Measurements from ENCODE around the gene MGLL.
"Not testable (repeated sequence)": the region's sequence is repeated elsewhere in the genome, so short reads cannot be mapped to it uniquely, and the experiment has no call there.

The MGLL gene

GRCh38 chr3:127671523-127672428, 150.5 kb downstream of the MGLL start:
- DNase-seq, result peak in 2 of 4 experiments; percentile 40 to 52

DNA sequence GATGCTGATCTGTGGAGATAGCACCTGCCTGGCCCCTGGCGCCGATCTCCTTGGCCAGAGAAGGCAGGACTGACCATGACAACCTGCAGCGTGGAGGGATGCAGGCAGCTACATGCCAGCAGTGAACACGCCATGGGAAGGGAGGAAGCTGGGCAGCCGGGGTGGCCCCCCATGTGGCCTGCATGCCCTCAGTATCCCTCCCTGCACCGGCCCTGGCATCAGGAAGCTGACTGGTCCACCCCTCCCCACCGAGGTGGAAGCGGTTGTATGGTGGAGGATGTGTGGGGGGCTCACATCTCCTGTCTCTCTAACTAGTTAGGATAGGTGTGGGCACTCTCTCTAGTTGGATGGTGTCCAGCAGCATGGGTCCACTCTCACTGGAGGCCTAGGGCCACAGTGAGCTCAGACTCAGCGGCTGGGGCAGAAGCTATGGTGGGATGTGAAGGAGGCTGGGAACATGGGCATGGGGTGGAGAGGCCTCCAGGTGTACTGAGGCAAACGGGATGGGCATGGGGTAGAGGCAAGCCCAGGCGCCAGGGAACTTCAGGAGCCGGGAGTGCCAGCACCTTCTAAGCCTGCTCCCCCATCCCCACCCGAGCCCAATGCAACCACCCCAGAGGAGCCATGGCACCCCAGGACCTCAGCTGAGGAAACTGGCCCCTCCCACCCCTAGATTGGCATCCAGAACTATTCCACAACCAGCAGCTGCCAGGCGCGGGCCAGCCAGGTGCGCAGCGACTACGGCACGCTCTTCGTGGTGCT, 151.4 kb downstream of the MGLL start:
- no peak for DNase-seq

DNA sequence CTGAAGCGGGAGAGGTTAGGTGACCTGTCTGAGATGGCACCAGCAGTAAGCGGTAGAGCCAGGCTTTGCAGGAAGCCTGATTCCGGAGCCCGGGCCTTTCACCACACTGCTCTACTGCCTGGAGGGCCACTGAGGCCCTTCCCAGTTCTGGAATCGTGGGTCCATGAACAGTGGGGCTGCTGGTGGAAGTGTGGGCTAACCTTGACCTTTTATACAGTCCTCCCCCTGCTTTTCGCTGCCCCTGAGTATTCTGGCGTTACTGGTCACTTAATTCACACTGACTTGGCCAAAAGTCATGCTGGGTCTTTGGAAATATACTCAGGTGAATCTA, 152.1 kb downstream of the MGLL start:
- no peak for DNase-seq

GRCh38 chr3:127669541-127670228, 152.6 kb downstream of the MGLL start:
- DNase-seq, result no peak

- DNase-seq, result no peak
Measured at GRCh38 chr3:127668906-127669305, 153.4 kb downstream of the MGLL start.

GRCh38 chr3:127667119-127667681, 155.1 kb downstream of the MGLL start:
- no peak for DNase-seq

DNA sequence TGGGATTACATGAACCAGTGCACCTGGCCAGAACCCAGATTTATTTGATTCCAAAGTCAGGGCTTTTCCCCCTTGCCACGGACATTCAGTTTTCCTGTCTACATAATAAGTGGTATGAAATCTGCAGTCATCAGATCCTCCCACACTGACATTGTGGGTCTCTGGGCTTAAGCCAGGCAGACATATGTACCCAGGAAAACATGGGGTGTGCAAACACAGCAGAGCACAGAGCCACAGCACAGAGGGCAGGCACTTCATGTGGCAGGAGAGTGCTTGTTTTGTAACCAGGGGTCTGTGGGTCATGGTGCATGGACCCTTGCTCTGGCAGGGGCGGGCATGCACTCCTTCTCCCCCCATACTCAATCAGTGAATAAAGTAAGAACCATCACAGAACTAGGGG, 155.6 kb downstream of the MGLL start:
- no peak for DNase-seq

DNA sequence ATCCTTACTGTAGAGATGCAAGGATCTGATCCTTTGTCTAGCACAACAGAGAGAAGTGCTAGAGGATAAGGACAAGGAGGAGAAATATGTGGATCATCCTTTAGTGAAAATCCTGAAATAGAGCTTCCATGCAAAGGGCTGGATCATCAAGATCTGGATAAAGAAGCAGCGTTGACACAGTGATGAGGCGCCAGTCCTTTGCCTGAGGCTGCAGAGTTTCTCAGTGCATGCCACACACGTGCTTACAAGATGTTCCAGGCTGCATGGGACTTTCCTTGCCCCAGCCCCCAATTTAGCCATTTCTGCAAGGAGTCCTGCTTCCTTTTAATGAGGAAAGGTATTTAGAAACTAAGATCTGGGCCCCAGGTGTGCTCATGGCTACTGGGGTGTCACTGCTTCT, 156.7 kb downstream of the MGLL start:
- DNase-seq, result no peak

DNA sequence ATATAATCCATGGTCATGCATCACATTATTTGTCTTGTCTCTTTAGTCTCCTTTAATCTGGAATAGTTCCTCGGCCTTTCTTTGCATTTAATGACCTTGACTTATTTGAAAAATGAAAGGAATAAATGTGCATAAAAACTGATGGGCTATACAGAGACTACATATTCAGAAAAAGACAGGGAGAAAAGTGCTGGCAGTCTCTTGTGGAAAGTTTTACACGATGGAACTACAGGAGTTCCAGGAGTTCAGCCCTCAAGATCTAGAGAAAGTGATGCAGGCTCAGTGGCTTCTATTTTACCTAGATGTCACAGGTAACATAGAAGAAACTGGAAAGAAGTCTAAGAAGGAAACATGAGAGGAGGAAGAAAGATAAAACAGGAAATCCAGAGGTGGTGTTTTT, 157.2 kb downstream of the MGLL start:
- no peak for DNase-seq

DNA sequence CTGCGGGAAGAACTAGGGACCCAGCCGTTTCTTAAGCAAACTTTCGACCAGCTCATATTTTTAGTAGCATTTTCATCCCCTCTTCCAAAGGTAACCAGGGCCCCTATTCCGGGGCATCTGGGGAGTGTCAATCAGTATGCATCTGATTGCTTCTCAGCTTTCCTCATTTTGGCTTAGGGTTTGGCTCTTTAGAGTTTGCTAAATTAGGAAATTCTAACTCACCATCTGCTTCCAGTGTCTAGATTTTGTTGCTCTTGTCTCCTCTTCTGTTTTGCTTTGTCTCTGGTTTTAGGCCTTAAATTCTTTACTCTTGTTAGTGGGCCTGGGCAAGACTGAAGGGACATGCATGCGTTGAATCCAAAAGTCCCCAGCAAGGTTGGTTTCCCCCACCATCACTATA, 159.2 kb downstream of the MGLL start:
- no peak for DNase-seq

GRCh38 chr3:127662001-127662469, 160.3 kb downstream of the MGLL start:
- DNase-seq, result no peak

DNA sequence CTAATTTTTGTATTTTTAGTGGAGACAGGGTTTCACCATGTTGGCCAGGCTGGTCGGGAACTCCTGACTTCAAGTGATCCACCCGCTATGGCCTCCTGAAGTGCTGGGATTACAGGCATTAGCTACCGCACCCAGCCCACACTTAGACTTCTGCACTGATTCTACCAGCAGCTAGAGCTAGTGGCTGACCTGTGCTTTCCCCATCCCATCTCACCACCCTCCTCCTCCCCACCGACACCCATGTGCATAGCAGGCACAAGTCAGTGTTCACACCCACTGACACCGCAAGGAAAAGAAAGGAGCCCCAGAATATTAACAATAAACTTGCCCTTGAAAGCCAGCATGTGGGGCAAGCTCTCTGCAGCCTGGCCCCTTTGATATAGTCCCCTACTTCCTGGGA, 160.7 kb downstream of the MGLL start:
- no peak for DNase-seq

GRCh38 chr3:127660621-127661251, 161.6 kb downstream of the MGLL start:
- DNase-seq, result no peak

DNA sequence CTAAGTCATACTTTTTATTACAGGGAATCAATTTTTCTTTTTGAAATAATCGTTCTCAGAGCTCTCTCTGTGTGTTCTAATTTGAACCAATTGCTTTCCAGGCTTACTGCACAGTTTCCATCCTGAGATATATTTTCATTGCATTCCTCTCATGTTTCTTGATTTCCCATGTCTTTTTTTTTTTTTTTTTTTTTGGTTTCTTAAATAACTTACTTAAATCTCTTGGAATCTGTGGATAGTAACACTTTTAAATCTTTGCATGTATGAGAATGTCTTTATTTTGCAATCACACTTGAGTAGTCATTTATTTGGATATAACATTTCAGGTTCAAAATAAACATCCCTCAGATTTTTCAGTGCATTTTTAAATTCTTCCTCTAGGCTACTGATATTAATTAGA, 164.1 kb downstream of the MGLL start:
- no peak for DNase-seq

GRCh38 chr3:127656906-127657305, 165.4 kb downstream of the MGLL start:
- no peak for DNase-seq

- DNase-seq, result peak; percentile 31 to 68 (median 58)
Measured at GRCh38 chr3:127655641-127656040, 166.7 kb downstream of the MGLL start.

DNA sequence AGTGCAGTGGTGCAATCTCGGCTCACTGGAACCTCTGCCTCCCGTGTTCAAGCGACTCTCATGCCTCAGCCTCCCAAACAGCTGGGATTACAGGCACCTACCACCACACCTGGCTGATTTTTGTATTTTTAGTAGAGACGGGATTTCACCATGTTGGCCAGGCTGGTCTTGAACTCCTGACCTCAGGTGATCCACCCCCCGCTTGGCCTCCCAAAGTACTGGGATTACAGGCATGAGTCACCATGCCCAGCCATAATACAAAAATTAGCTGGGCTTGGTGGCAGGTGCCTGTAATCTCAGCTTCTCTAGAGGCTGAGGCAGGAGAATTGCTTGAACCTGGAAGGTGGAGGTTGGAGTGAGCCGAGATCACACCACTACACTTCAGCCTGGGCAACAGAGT, 167.3 kb downstream of the MGLL start:
- DNase-seq, result not testable (repeated sequence)

GRCh38 chr3:127654374-127654773, 167.9 kb downstream of the MGLL start:
- peak in 1 of 4 experiments; percentile 16 for DNase-seq

DNA sequence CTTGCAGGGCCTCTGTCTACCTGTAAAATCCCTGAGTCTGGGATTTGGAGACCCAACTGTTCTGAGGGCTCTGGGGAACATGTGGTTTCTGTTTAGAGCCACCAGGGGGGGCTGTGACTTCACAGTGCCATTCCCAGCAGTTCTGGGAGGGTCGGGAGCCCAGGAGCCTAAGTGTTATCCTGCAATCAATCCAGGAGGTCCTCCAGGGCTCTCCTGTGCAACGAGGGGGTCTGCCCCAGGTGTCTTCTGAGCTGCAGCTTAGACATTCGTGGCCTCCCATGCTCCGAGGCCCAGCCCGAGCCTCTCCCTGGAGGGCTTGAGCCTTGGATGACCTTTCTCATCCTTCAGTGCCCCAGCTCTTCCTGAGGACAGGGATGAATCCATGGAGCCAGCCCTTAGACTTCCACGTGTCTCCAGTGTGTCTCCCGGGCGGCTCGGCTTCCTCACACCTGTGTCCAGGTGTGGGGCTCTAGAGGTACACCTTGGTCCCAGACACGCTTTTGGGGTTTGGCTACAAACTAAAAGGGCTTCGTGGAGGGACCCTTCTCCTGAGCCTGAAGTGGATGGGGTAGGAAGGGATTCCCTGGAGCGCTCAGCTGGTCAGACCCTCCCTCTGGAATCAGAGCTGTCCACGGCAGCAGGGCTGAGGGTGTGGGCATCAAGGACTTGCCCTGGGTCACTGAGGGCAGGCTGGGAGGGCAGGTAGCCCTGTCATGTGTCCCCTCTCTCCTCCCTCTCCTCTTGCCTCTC, 169.9 kb downstream of the MGLL start:
- peak; percentile 63 to 77 (median 72) for DNase-seq

DNA sequence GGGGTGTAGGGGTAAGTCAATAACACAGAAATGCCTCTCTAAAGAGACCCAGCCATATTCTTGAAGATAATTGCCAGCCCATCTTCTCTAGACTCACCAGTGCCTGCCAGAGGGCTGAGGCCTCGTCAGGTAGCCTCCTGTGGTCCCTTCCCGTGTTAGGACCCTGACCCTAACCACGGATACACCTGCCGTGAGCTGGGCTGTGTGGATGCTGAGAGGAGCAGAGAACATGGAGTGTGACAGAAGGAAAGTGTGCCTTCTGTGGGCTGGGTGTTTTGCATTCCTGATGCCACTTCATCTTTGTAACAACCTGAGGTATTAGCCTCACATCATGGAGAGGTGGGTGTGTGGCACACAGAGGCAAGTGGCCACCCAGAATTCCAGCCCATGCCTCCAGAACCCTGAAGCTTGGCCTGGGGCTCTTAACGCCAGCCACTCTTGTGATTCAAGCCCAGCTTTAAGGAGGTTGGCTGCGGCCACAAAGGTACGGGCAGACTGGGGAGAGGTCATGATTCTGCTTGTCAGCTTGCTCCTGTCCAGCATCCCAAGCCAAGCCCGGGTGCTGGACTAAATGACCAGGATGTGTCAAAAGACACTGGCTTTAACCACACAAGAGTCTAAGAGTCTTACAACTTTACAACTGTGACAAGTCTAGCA, 170.7 kb downstream of the MGLL start:
- no peak for DNase-seq

DNA sequence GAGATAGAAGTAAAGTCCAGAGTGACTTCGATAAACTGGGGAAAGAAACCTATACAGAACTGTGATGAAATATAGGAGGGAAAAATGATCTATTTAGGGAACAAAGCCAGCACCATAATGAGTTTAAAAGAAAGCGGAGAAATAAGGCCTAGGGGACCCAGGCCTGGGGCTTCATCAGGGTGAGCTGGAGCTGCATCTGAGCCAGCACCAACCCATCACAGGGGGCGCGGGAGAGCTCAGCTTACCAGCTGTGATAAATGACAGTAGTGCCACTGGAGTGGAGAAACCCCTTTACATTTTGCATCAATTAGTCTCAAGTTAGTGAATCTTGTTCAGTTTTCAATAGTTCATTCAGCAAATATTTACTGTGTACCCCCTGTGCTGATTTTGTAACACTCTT, 172.1 kb downstream of the MGLL start:
- no peak for DNase-seq
